Neutrophil (primary cell): Measurements from ENCODE around the gene CLIC3.
A peak's percentile ranks its signal among the peaks of the same experiment; 100 is the strongest.

Experiments used
- H3K27ac ChIP-seq: fragments of 200-600 bp; sonication (generic); 2 replicates; pipeline ENCODE4 v1.5.1; 2016; ENCODE audit warnings: mild to moderate bottlenecking, moderate library complexity
- H3K27me3 ChIP-seq: fragments of 200-600 bp; sonication (generic); 2 replicates; pipeline ENCODE4 v1.6.0; 2016; ENCODE audit warnings: mild to moderate bottlenecking
- H3K36me3 ChIP-seq: fragments of 200-600 bp; sonication (generic); 2 replicates; pipeline ENCODE4 v1.5.1; 2017
- H3K4me1 ChIP-seq, 2 experiments: fragments of 200-600 bp in 1 of 2; sonication (generic) in 1 of 2; 1 replicate in 1 of 2; 2 replicates in 1 of 2; pipeline versions ENCODE4 v1.5.1 to v1.6.1; 2013 to 2016; ENCODE audit warnings: low read depth in 1 of 2, low read length in 1 of 2, mild to moderate bottlenecking in 1 of 2, moderate library complexity in 1 of 2; ENCODE audit not compliant: control insufficient read depth in 1 of 2, insufficient read depth in 1 of 2
- H3K4me3 ChIP-seq, 2 experiments: fragments of 200-600 bp in 1 of 2; sonication (generic) in 1 of 2; 1 replicate in 1 of 2; 2 replicates in 1 of 2; pipeline ENCODE4 v1.5.1; 2013 to 2016; ENCODE audit warnings: low read depth in 1 of 2, low read length in 1 of 2, mild to moderate bottlenecking in 1 of 2, moderate library complexity in 1 of 2
- H3K9me3 ChIP-seq: fragments of 200-600 bp; sonication (generic); 2 replicates; pipeline ENCODE4 v1.5.1; 2016
- CTCF ChIP-seq: fragments of 200-600 bp; sonication (generic); IDR thresholded peaks from 2 replicates; pipeline ENCODE4 v1.5.1; 2016; ENCODE audit warnings: antibody characterized with exemption

CLIC3 gene, protein sequence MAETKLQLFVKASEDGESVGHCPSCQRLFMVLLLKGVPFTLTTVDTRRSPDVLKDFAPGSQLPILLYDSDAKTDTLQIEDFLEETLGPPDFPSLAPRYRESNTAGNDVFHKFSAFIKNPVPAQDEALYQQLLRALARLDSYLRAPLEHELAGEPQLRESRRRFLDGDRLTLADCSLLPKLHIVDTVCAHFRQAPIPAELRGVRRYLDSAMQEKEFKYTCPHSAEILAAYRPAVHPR

GRCh38 chr9:136996361-136997292, at the start of gene CLIC3:
TSS of gene CLIC3 (minus strand) at chr9:136996568. CDS start at chr9:136996543, 25 bp downstream.
- Histone ChIP-seq H3K36me3 (no peaks in the 10 kb centered on the region), H3K27ac (no peak within 1 kb of the TSS), H3K27me3 (peaks cover 46% of the 10 kb centered on the region), H3K4me1 (peaks cover 57 to 95% of the 10 kb centered on the region in 2 experiments), H3K4me3 (peak within 1 kb of the TSS in 1 of 2 experiments; percentile 26), H3K9me3 (no peaks in the 10 kb centered on the region)
- no peak for TF ChIP-seq CTCF

DNA sequence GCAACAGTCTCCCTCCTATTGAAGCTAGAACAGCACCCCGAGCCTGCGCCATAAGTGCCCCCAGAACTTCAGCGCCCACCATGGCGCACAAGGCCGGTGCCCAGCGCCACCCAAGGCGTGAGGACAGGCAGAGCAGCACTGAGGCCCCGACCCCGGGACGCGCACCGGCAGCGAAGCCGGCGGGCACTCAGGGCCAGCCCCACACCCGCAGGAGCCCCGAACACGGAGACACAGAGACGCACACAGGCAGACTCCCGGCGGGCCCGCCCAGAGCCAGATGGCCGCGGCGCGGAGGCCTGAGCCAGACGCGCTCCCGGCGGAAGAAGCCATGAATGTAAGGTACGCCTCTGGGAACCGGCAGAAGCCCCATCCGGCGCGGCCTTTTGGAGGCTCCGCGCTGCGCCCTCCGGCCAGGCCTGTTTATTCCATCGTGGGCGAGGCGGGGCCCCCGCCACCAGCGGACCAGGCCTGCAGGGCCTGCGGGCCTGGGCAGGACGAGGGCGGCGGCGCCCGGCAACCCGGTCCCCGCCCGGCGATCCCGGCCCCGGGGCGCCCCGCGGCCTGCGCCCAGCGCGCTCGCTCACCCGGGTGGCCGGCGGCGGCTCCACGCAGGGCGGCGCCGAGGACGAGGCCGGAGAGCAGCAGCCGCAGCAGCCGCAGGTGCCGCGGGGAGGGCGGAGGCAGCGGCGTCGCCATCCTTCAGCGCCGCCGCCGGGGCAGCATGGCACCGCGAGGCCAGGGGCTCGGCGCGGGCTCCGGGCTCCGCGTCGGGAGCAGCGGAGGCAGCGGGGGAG, 49.1 kb upstream of the CLIC3 start:
- Histone ChIP-seq H3K4me3 (no peak overlapping the region), H3K9me3 (no peaks in the 10 kb centered on the region), H3K4me1 (peaks cover 11 to 13% of the 10 kb centered on the region in 2 experiments), H3K27me3 (peaks cover 97% of the 10 kb centered on the region), H3K36me3 (no peaks in the 10 kb centered on the region), H3K27ac (no peak overlapping the region)
- no peak for TF ChIP-seq CTCF

- Histone ChIP-seq H3K4me1 (peaks cover 11 to 13% of the 10 kb centered on the region in 2 experiments), H3K36me3 (no peaks in the 10 kb centered on the region), H3K9me3 (no peaks in the 10 kb centered on the region), H3K27ac (no peak overlapping the region), H3K27me3 (peaks cover 93% of the 10 kb centered on the region), H3K4me3 (no peak overlapping the region)
- TF ChIP-seq CTCF: no peak
Observed at GRCh38 chr9:137044502-137045177, 48.3 kb upstream of the CLIC3 start.

DNA sequence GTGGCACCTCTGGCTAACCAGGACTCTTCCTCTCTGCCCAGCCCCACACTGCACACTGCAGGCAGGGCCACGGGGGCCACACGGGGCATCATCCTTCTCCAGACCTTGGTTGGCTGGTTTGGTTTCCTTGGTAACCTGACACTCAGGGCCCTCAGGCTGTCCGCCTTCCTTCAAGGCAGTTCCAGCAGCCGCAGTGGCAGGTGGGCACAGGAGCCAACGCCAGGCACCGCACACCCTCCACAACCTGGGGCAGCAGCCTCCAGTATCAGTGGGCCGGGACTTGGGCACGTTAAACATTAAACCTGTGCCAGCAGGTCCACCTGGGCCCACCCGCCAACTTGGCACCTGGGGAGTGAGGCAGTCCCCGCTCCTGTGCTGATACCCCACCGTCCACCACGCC, 47.7 kb upstream of the CLIC3 start:
- no peak overlapping the region for H3K4me3 ChIP-seq
- peaks cover 87% of the 10 kb centered on the region for H3K27me3 ChIP-seq
- peaks cover 11 to 13% of the 10 kb centered on the region in 2 experiments for H3K4me1 ChIP-seq
- H3K9me3 ChIP-seq: no peaks in the 10 kb centered on the region
- no peak overlapping the region for H3K27ac ChIP-seq
- no peak for TF ChIP-seq CTCF
- peaks cover 2% of the 10 kb centered on the region for H3K36me3 ChIP-seq
